HK-2 (cell line): ENCODE results near the gene LYZL1.
"Not testable (repeated sequence)": the region's sequence is repeated elsewhere in the genome, so short reads cannot be mapped to it uniquely, and the experiment has no call there.

Experiments used
- DNase-seq: peaks from one replicate; pipeline ENCODE4 v3.0.0-alpha.2; 2018; ENCODE audit not compliant: unreplicated experiment

Gene LYZL1

GRCh38 chr10:29288906-29289305 lies at the start of gene LYZL1:
Gene LYZL1, plus strand, starts transcription at chr10:29289070. Its CDS starts 2,798 bp downstream, at chr10:29291868.
- not testable (repeated sequence) for DNase-seq

GRCh38 chr10:29239569-29240472 lies 49.0 kb upstream of the LYZL1 start:
- DNase-seq, result peak; percentile 6

- DNase-seq, result no peak
These were observed 47.7 kb upstream of the LYZL1 start for GRCh38 chr10:29240986-29241660.

GRCh38 chr10:29241925-29242324 lies 46.9 kb upstream of the LYZL1 start:
- no peak for DNase-seq

GRCh38 chr10:29243066-29243465 lies 45.8 kb upstream of the LYZL1 start:
- no peak for DNase-seq

GRCh38 chr10:29243750-29244149 lies 45.1 kb upstream of the LYZL1 start:
- DNase-seq, result no peak

- no peak for DNase-seq
These were observed 43.9 kb upstream of the LYZL1 start for GRCh38 chr10:29244978-29245377.

GRCh38 chr10:29245476-29245875 lies 43.4 kb upstream of the LYZL1 start:
- DNase-seq, result no peak

- no peak for DNase-seq
These were observed 42.4 kb upstream of the LYZL1 start for GRCh38 chr10:29246449-29246848.

- DNase-seq, result no peak
These were observed 40.7 kb upstream of the LYZL1 start for GRCh38 chr10:29248158-29248557.

GRCh38 chr10:29249018-29249417 lies 39.9 kb upstream of the LYZL1 start:
- DNase-seq, result no peak

GRCh38 chr10:29250066-29250465 lies 38.8 kb upstream of the LYZL1 start:
- no peak for DNase-seq

GRCh38 chr10:29252811-29253689 lies 35.8 kb upstream of the LYZL1 start:
- DNase-seq, result no peak

- DNase-seq, result no peak
These were observed 35.2 kb upstream of the LYZL1 start for GRCh38 chr10:29253690-29254029.

GRCh38 chr10:29254123-29255046 lies 34.5 kb upstream of the LYZL1 start:
- DNase-seq, result no peak

GRCh38 chr10:29255104-29255503 lies 33.8 kb upstream of the LYZL1 start:
- DNase-seq, result no peak

- DNase-seq, result no peak
These were observed 32.9 kb upstream of the LYZL1 start for GRCh38 chr10:29256019-29256418.

- no peak for DNase-seq
These were observed 32.3 kb upstream of the LYZL1 start for GRCh38 chr10:29256586-29256985.

- DNase-seq, result no peak
These were observed 31.6 kb upstream of the LYZL1 start for GRCh38 chr10:29257106-29257783.

- no peak for DNase-seq
These were observed 31.1 kb upstream of the LYZL1 start for GRCh38 chr10:29257784-29258135.

- no peak for DNase-seq
These were observed 29.4 kb upstream of the LYZL1 start for GRCh38 chr10:29259498-29259897.
